HEK293 (cell line): Measurements from ENCODE around the gene ELN.
A peak's percentile ranks its signal among the peaks of the same experiment; 100 is the strongest.

ENCODE experiments used
- BCL6B ChIP-seq: fragments of 450-650 bp; formaldehyde crosslinking; IDR thresholded peaks from 2 replicates; pipeline ENCODE4 v1.5.1; 2017; ENCODE audit warnings: missing biosample characterization, missing genetic modification characterization
- GLI2 ChIP-seq: fragments of 450-650 bp; formaldehyde crosslinking; IDR thresholded peaks from 2 replicates; pipeline ENCODE4; 2017; ENCODE audit warnings: missing biosample characterization, missing genetic modification characterization, low read depth, borderline replicate concordance
- GLIS1 ChIP-seq: fragments of 450-650 bp; formaldehyde crosslinking; IDR thresholded peaks from 2 replicates; pipeline ENCODE4 v1.5.1; 2016; ENCODE audit warnings: missing biosample characterization, missing genetic modification characterization
- GLIS2 ChIP-seq: fragments of 450-650 bp; formaldehyde crosslinking; IDR thresholded peaks from 2 replicates; pipeline ENCODE4 v1.5.1; 2016; ENCODE audit warnings: missing biosample characterization, missing genetic modification characterization
- IKZF3 ChIP-seq: fragments of 450-650 bp; IDR thresholded peaks from 2 replicates; pipeline ENCODE4 v1.5.0; 2018; ENCODE audit warnings: missing biosample characterization, mild to moderate bottlenecking, missing genetic modification characterization, moderate library complexity
- PRDM1 ChIP-seq: fragments of 450-650 bp; formaldehyde crosslinking; IDR thresholded peaks from 2 replicates; pipeline ENCODE4; 2016; ENCODE audit warnings: missing biosample characterization, missing genetic modification characterization
- PRDM4 ChIP-seq: fragments of 450-650 bp; formaldehyde crosslinking; IDR thresholded peaks from 2 replicates; pipeline ENCODE4 v1.5.1; 2017; ENCODE audit warnings: missing biosample characterization, missing genetic modification characterization
- SCRT1 ChIP-seq: fragments of 450-650 bp; formaldehyde crosslinking; IDR thresholded peaks from 2 replicates; pipeline ENCODE4 v1.5.1; 2016; ENCODE audit warnings: missing biosample characterization, missing genetic modification characterization, borderline replicate concordance
- YY1 ChIP-seq: fragments of 450-650 bp; formaldehyde crosslinking; IDR thresholded peaks from 2 replicates; pipeline ENCODE4 v1.5.1; 2018; ENCODE audit warnings: missing biosample characterization, missing genetic modification characterization
- ZBTB8A ChIP-seq: fragments of 450-650 bp; formaldehyde crosslinking; IDR thresholded peaks from 2 replicates; pipeline ENCODE4 v1.5.1; 2016; ENCODE audit warnings: missing biosample characterization, missing genetic modification characterization
- ZFP69B ChIP-seq: fragments of 450-650 bp; formaldehyde crosslinking; IDR thresholded peaks from 2 replicates; pipeline ENCODE4 v1.5.1; 2016; ENCODE audit warnings: missing biosample characterization, missing genetic modification characterization
- ZNF132 ChIP-seq: fragments of 450-650 bp; formaldehyde crosslinking; IDR thresholded peaks from 2 replicates; pipeline ENCODE4 v1.5.1; 2017; ENCODE audit warnings: missing biosample characterization, missing genetic modification characterization, borderline replicate concordance
- ZNF24 ChIP-seq: fragments of 450-650 bp; formaldehyde crosslinking; IDR thresholded peaks from 2 replicates; pipeline ENCODE4 v1.5.1; 2016; ENCODE audit warnings: missing biosample characterization, missing genetic modification characterization
- ZNF26 ChIP-seq: fragments of 450-650 bp; formaldehyde crosslinking; IDR thresholded peaks from 2 replicates; pipeline ENCODE4 v1.5.1; 2016; ENCODE audit warnings: missing biosample characterization, missing genetic modification characterization
- ZNF341 ChIP-seq: fragments of 450-650 bp; formaldehyde crosslinking; IDR thresholded peaks from 2 replicates; pipeline ENCODE4; 2016; ENCODE audit warnings: low read depth, missing biosample characterization, missing genetic modification characterization
- ZNF404 ChIP-seq: fragments of 450-650 bp; formaldehyde crosslinking; IDR thresholded peaks from 2 replicates; pipeline ENCODE4 v1.5.1; 2017; ENCODE audit warnings: missing biosample characterization, missing genetic modification characterization
- ZNF426 ChIP-seq: fragments of 450-650 bp; formaldehyde crosslinking; IDR thresholded peaks from 2 replicates; pipeline ENCODE4 v1.5.1; 2017; ENCODE audit warnings: missing biosample characterization, missing genetic modification characterization, mild to moderate bottlenecking, inconsistent platforms, moderate library complexity
- ZNF48 ChIP-seq: fragments of 450-650 bp; formaldehyde crosslinking; IDR thresholded peaks from 2 replicates; pipeline ENCODE4 v1.5.1; 2016; ENCODE audit warnings: missing biosample characterization, missing genetic modification characterization
- ZNF514 ChIP-seq: fragments of 450-650 bp; formaldehyde crosslinking; IDR thresholded peaks from 2 replicates; pipeline ENCODE4 v1.5.1; 2016; ENCODE audit warnings: missing biosample characterization, missing genetic modification characterization
- ZNF560 ChIP-seq: fragments of 450-650 bp; formaldehyde crosslinking; IDR thresholded peaks from 2 replicates; pipeline ENCODE4 v1.5.1; 2017; ENCODE audit warnings: missing biosample characterization, missing genetic modification characterization, borderline replicate concordance
- ZNF658 ChIP-seq: fragments of 450-650 bp; formaldehyde crosslinking; IDR thresholded peaks from 2 replicates; pipeline ENCODE4; 2016; ENCODE audit warnings: missing biosample characterization, missing genetic modification characterization
- ZNF707 ChIP-seq: fragments of 450-650 bp; formaldehyde crosslinking; IDR thresholded peaks from 2 replicates; pipeline ENCODE4 v1.5.1; 2016; ENCODE audit warnings: missing biosample characterization, missing genetic modification characterization
- TF ChIP-seq, protein P1 (sequence below): fragments of 450-650 bp; formaldehyde crosslinking; IDR thresholded peaks from 2 replicates; pipeline ENCODE4 v1.5.1; 2017; ENCODE audit warnings: missing biosample characterization, missing genetic modification characterization
- TF ChIP-seq, protein P2 (sequence below): fragments of 450-650 bp; formaldehyde crosslinking; IDR thresholded peaks from 2 replicates; pipeline ENCODE4 v1.5.1; 2016; ENCODE audit warnings: missing biosample characterization, missing genetic modification characterization, low read depth
- TF ChIP-seq, protein P3 (sequence below): fragments of 450-650 bp; formaldehyde crosslinking; IDR thresholded peaks from 2 replicates; pipeline ENCODE4 v1.5.1; 2017; ENCODE audit warnings: missing biosample characterization, missing genetic modification characterization
- TF ChIP-seq, protein P4 (sequence below): fragments of 450-650 bp; formaldehyde crosslinking; IDR thresholded peaks from 2 replicates; pipeline ENCODE4 v1.5.1; 2016; ENCODE audit warnings: missing biosample characterization, missing genetic modification characterization, borderline replicate concordance

ELN gene

GRCh38 chr7:73991522-73992100, 36.4 kb upstream of the ELN start (continued):
- TF ChIP-seq, protein P1, sequence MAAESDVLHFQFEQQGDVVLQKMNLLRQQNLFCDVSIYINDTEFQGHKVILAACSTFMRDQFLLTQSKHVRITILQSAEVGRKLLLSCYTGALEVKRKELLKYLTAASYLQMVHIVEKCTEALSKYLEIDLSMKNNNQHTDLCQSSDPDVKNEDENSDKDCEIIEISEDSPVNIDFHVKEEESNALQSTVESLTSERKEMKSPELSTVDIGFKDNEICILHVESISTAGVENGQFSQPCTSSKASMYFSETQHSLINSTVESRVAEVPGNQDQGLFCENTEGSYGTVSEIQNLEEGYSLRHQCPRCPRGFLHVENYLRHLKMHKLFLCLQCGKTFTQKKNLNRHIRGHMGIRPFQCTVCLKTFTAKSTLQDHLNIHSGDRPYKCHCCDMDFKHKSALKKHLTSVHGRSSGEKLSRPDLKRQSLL (tag by site-specific recombination): no peak
- TF ChIP-seq IKZF3 (tag by site-specific recombination): no peak
- TF ChIP-seq SCRT1 (tag by site-specific recombination): no peak
- TF ChIP-seq ZBTB8A (tag by site-specific recombination): no peak
- no peak for TF ChIP-seq ZNF404 (tag by site-specific recombination)
- no peak for TF ChIP-seq PRDM4 (tag by site-specific recombination)
- TF ChIP-seq, protein P2, sequence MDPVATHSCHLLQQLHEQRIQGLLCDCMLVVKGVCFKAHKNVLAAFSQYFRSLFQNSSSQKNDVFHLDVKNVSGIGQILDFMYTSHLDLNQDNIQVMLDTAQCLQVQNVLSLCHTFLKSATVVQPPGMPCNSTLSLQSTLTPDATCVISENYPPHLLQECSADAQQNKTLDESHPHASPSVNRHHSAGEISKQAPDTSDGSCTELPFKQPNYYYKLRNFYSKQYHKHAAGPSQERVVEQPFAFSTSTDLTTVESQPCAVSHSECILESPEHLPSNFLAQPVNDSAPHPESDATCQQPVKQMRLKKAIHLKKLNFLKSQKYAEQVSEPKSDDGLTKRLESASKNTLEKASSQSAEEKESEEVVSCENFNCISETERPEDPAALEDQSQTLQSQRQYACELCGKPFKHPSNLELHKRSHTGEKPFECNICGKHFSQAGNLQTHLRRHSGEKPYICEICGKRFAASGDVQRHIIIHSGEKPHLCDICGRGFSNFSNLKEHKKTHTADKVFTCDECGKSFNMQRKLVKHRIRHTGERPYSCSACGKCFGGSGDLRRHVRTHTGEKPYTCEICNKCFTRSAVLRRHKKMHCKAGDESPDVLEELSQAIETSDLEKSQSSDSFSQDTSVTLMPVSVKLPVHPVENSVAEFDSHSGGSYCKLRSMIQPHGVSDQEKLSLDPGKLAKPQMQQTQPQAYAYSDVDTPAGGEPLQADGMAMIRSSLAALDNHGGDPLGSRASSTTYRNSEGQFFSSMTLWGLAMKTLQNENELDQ: no peak
- TF ChIP-seq ZFP69B (tag by site-specific recombination): no peak
- no peak for TF ChIP-seq ZNF514 (tag by site-specific recombination)
- TF ChIP-seq PRDM1 (tag by site-specific recombination): no peak
- TF ChIP-seq ZNF48: no peak
- no peak for TF ChIP-seq ZNF658 (tag by site-specific recombination)
- TF ChIP-seq ZNF560 (tag by site-specific recombination): 0 out of 2 replicates have a peak, but pooled peaks have one; percentile 3
- TF ChIP-seq GLIS2 (tag by site-specific recombination): no peak
- TF ChIP-seq, protein P3, sequence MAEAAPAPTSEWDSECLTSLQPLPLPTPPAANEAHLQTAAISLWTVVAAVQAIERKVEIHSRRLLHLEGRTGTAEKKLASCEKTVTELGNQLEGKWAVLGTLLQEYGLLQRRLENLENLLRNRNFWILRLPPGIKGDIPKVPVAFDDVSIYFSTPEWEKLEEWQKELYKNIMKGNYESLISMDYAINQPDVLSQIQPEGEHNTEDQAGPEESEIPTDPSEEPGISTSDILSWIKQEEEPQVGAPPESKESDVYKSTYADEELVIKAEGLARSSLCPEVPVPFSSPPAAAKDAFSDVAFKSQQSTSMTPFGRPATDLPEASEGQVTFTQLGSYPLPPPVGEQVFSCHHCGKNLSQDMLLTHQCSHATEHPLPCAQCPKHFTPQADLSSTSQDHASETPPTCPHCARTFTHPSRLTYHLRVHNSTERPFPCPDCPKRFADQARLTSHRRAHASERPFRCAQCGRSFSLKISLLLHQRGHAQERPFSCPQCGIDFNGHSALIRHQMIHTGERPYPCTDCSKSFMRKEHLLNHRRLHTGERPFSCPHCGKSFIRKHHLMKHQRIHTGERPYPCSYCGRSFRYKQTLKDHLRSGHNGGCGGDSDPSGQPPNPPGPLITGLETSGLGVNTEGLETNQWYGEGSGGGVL (tag by site-specific recombination): no peak
- no peak for TF ChIP-seq ZNF26 (tag by site-specific recombination)
- TF ChIP-seq, protein P4, sequence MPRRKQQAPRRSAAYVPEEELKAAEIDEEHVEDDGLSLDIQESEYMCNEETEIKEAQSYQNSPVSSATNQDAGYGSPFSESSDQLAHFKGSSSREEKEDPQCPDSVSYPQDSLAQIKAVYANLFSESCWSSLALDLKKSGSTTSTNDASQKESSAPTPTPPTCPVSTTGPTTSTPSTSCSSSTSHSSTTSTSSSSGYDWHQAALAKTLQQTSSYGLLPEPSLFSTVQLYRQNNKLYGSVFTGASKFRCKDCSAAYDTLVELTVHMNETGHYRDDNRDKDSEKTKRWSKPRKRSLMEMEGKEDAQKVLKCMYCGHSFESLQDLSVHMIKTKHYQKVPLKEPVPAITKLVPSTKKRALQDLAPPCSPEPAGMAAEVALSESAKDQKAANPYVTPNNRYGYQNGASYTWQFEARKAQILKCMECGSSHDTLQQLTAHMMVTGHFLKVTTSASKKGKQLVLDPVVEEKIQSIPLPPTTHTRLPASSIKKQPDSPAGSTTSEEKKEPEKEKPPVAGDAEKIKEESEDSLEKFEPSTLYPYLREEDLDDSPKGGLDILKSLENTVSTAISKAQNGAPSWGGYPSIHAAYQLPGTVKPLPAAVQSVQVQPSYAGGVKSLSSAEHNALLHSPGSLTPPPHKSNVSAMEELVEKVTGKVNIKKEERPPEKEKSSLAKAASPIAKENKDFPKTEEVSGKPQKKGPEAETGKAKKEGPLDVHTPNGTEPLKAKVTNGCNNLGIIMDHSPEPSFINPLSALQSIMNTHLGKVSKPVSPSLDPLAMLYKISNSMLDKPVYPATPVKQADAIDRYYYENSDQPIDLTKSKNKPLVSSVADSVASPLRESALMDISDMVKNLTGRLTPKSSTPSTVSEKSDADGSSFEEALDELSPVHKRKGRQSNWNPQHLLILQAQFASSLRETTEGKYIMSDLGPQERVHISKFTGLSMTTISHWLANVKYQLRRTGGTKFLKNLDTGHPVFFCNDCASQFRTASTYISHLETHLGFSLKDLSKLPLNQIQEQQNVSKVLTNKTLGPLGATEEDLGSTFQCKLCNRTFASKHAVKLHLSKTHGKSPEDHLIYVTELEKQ (tag by site-specific recombination): no peak
- TF ChIP-seq YY1 (tag by site-specific recombination): no peak
- TF ChIP-seq ZNF132 (tag by site-specific recombination): no peak
- TF ChIP-seq ZNF24 (tag by site-specific recombination): no peak
- TF ChIP-seq GLI2 (tag by site-specific recombination): no peak
- TF ChIP-seq ZNF426 (tag by site-specific recombination): peak; percentile 23
- TF ChIP-seq ZNF707: no peak
- TF ChIP-seq BCL6B (tag by site-specific recombination): no peak
- no peak for TF ChIP-seq GLIS1 (tag by site-specific recombination)
- TF ChIP-seq ZNF341 (tag by site-specific recombination): no peak
